Dendritic cell treated with granulocyte-macrophage colony-stimulating factor and Interleukin-4, amounts not matched to agents 40 ng/mL and 50 ng/mL, for 4 days (primary cell): ENCODE data around the gene DLGAP4.
"Not testable (repeated sequence)": the region's sequence is repeated elsewhere in the genome, so short reads cannot be mapped to it uniquely, and the experiment has no call there.

ENCODE experiments used
- H3K27ac Mint-ChIP-seq: one replicate; pipeline ENCODE4 v1.8.0; 2022; ENCODE audit warnings: mild to moderate bottlenecking, mixed read lengths
- H3K27me3 Mint-ChIP-seq: one replicate; pipeline ENCODE4 v1.8.0; 2022; ENCODE audit warnings: mild to moderate bottlenecking, mixed read lengths
- H3K36me3 Mint-ChIP-seq: one replicate; pipeline ENCODE4 v1.8.0; 2022; ENCODE audit warnings: low read depth, mixed read lengths
- H3K4me1 Mint-ChIP-seq: one replicate; pipeline ENCODE4 v1.8.0; 2022; ENCODE audit warnings: low read depth, mixed read lengths
- H3K4me3 Mint-ChIP-seq: one replicate; pipeline ENCODE4 v1.8.0; 2022; ENCODE audit warnings: mild to moderate bottlenecking, moderate library complexity, mixed read lengths
- H3K9me3 Mint-ChIP-seq: one replicate; pipeline ENCODE4 v1.8.0; 2022; ENCODE audit warnings: mixed read lengths
- intact Hi-C: fragments of 100-400 bp; cut with micrococcal nuclease; formaldehyde crosslinking; loops from one replicate; pipeline ENCODE4 v1.15.0; 2022

The DLGAP4 gene

DNA sequence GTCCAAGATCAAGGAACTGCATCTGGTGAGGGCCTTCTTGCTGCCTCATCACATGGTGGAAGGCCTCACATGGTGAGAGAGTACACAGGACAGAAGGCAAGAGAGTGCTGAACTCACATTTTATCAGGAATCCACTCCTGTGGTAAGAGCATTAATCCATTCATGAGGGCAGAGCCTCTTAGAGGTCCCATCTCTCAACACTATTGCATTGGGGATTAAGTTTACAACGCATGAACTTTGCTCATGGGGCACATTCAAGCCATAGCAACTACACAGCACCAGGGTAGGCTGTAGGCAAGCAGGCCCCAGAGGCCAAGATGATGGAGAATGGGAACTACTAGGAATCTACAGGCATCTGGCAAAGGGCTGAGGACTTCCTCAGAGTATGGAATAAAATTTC lies 257.2 kb downstream of the DLGAP4 start:
- Mint-ChIP-seq H3K4me3 (no peak overlapping the region), H3K27ac (no peak overlapping the region), H3K27me3 (no peaks in the 10 kb centered on the region), H3K36me3 (no peaks in the 10 kb centered on the region), H3K9me3 (no peaks in the 10 kb centered on the region), H3K4me1 (no peaks in the 10 kb centered on the region)
- intact Hi-C loops = no loop called here

DNA sequence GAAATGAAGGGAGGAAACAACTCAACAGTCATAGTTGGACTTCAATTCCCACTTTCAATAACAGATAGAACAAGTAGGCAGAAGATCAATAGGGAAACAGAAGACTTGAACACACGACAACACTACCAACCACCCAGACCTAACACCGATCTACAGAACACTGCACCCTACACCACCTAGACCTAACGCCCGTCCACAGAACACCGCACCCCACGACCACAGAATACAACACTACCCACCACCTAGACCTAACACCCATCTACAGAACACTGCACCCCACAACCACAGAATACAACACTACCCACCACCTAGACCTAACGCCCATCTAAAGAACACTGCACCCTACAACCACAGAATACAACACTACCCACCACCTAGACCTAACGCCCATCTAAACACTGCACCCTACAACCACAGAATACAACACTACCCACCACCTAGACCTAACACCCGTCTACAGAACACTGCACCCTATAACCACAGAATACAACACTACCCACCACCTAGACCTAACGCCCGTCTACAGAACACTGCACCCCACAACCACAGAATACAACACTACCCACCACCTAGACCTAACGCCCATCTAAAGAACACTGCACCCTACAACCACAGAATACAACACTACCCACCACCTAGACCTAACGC lies 258.1 kb downstream of the DLGAP4 start:
- H3K9me3 Mint-ChIP-seq, H3K27ac Mint-ChIP-seq, H3K4me3 Mint-ChIP-seq, intact Hi-C loops, H3K27me3 Mint-ChIP-seq, H3K36me3 Mint-ChIP-seq, H3K4me1 Mint-ChIP-seq: not testable (repeated sequence)

DNA sequence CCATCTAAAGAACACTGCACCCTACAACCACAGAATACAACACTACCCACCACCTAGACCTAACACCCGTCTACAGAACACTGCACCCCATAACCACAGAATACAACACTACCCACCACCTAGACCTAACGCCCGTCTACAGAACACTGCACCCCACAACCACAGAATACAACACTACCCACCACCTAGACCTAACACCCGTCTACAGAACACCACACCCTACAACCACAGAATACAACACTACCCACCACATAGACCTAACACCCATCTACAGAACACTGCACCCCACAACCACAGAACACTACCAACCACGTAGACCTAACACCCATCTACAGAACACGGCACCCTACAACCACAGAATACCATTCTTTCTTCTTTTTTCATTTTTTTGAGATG lies 258.6 kb downstream of the DLGAP4 start:
- H3K36me3 Mint-ChIP-seq, H3K27me3 Mint-ChIP-seq, H3K27ac Mint-ChIP-seq, H3K4me3 Mint-ChIP-seq, H3K9me3 Mint-ChIP-seq, H3K4me1 Mint-ChIP-seq, intact Hi-C loops: not testable (repeated sequence)

DNA sequence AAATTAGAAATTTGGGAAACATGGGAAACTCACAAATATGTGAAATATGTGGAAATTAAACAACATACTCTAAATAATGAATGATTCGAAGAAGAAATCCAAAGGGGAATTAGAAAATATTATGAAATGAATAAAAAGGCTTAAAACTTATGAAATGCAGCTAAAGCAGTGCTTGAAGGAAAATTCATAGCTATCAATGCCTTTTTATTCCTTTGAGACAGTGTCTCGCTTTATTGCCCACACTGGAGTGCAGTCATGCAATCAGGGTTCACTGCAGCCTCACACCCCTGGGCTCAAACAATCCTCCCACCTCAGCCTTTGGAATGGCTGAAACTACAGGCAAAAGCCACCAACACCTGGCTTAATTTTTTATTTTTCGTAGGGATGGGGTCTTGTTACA lies 259.4 kb downstream of the DLGAP4 start:
- H3K27me3 Mint-ChIP-seq = peaks cover 2% of the 10 kb centered on the region
- no peaks in the 10 kb centered on the region for H3K9me3 Mint-ChIP-seq
- H3K4me1 Mint-ChIP-seq = no peaks in the 10 kb centered on the region
- no peak overlapping the region for H3K4me3 Mint-ChIP-seq
- intact Hi-C loops = no loop called here
- H3K36me3 Mint-ChIP-seq = no peaks in the 10 kb centered on the region
- no peak overlapping the region for H3K27ac Mint-ChIP-seq

DNA sequence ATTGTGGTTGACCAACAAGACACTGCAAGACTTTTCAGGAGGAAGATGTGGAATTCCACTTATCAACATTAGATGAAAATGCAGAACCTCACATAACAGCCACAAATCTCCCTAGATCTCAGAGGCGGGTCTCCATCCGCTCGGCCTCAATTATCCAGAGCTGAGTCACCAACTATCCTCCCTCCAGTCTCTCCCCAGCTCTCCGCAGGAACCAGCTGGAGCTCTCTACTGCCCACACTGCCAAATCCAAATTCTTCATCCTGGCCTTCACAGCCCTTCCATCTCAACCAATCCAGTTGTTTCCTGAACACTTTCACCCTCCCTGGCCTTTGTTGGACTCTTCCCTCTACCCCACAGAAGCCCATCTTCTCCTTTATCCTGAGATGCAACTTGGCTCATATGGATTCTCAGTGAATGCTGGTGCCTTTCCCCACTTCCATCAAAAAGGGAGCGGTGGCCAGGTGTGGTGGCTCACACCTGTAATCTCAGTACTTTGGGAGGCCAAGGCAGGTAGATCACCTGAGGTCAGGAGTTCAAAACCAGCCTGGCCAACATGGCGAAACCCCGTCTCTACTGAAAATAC lies 263.8 kb downstream of the DLGAP4 start:
- no peak overlapping the region for H3K4me3 Mint-ChIP-seq
- no peaks in the 10 kb centered on the region for H3K9me3 Mint-ChIP-seq
- peaks cover 20% of the 10 kb centered on the region for H3K4me1 Mint-ChIP-seq
- intact Hi-C loops = loop anchor here (5.0 kb wide), 1 partner anchor 37 kb away; the partner anchor contains the start of gene RAB5IF
- H3K27ac Mint-ChIP-seq = no peak overlapping the region
- peaks cover 4% of the 10 kb centered on the region for H3K27me3 Mint-ChIP-seq
- peaks cover 6% of the 10 kb centered on the region for H3K36me3 Mint-ChIP-seq

DNA sequence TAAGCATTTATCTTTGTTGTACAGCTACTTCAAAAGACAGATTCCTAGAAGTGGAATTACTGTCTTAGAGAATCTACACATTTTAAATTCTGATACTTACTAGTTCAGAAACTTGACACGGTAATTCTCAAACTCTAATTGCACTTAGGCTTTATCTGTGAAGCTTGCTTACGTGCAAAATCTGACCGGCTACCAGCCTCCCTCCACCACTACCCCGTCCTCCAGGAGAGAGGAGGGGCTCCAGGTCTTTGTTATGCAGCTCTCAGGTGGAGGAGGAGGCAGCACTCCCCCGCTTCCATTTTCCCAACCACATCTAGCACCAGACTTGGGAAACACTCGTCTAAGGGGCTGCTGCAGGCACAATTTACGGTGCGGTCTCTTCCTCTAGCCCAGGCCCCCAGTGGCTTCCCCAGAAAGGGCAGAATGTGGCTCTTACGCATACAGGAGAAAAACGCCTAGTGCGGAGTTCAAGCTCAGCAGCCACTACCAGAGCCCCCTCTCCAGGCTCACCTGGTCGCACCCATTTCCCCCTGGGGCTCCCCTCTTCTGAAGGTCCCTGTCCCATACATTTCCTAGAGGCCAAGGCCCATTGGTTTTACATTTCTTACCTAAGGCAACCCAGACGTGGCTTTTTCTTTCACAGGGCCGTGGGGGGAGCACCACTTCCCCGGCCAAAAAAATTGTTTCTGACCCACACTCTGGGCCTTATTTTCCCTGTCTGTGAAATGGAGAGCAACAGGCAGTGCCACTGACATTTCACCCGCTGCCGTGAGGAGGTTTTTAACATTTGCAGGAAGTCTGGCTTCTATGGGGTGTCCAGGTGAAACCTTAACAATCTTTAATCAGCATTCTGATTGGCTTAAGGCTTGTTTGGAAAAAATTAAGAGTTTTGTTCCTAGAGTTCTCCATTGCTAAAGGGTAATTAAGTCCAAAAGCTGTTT lies 265.7 kb downstream of the DLGAP4 start:
- no peak overlapping the region for H3K4me3 Mint-ChIP-seq
- peaks cover 4% of the 10 kb centered on the region for H3K27me3 Mint-ChIP-seq
- peaks cover 6% of the 10 kb centered on the region for H3K36me3 Mint-ChIP-seq
- intact Hi-C loops = loop anchor here (5.0 kb wide), 1 partner anchor 35 kb away; the partner anchor contains the start of gene RAB5IF
- H3K9me3 Mint-ChIP-seq = no peaks in the 10 kb centered on the region
- peak overlapping the region; percentile 78 for H3K27ac Mint-ChIP-seq
- peaks cover 33% of the 10 kb centered on the region for H3K4me1 Mint-ChIP-seq

GRCh38 chr20:36572701-36573102 lies 266.6 kb downstream of the DLGAP4 start:
- Mint-ChIP-seq H3K27ac (peak overlapping the region; percentile 78), H3K4me1 (peaks cover 33% of the 10 kb centered on the region), H3K36me3 (peaks cover 6% of the 10 kb centered on the region), H3K9me3 (no peaks in the 10 kb centered on the region), H3K4me3 (peak overlapping the region; percentile 52), H3K27me3 (peaks cover 4% of the 10 kb centered on the region)
- intact Hi-C loops = loop anchor here (5.0 kb wide), 1 partner anchor 35 kb away; the partner anchor contains the start of gene RAB5IF

DNA sequence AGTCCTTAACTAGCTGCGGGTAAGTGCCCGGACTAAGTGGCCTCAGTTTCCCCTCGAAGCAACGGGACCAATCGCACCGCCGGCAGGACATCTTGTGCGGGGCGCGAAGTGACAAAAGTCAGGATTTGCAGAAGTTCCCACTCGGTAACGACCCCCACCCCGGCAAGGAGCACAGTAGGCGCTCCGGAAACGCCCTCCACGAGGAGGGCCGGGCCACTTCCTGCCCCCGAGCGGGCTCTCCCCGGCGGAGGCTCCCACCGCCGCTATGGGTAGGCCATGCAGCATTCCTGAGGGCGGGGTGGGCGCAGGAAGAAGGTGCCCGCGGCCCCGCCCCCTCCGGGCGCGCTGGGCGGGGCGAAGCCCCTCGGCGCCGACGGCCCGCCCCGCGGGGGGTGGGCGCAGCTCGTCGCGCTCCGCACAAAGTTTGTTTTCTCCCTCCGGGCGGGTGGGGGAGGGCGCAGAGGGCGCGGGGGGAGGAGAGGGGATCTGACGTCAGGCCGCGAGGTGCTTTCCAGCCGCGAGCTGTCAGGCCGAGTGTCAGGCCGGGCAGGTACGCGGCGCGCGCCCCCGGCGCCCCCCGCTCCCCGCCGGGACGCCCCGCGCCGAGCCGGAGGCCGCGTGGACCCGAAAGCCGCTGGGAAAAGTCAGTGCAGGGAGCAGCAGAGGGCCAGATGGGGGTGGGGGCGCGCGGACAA lies 267.1 kb downstream of the DLGAP4 start, which contains the start of gene TGIF2:
TGIF2 (plus strand) TSS at position 495 of the 695 bp plus-strand sequence. CDS start 5,178 bp downstream, outside the sequence.
- H3K36me3 Mint-ChIP-seq = peaks cover 6% of the 10 kb centered on the region
- H3K9me3 Mint-ChIP-seq = no peaks in the 10 kb centered on the region
- peak within 1 kb of the TSS; percentile 78 for H3K27ac Mint-ChIP-seq
- H3K4me3 Mint-ChIP-seq = peak within 1 kb of the TSS; percentile 83
- H3K4me1 Mint-ChIP-seq = peaks cover 33% of the 10 kb centered on the region
- intact Hi-C loops = loop anchor here (5.0 kb wide), 1 partner anchor 34 kb away; the partner anchor contains the start of gene RAB5IF
- peaks cover 4% of the 10 kb centered on the region for H3K27me3 Mint-ChIP-seq

DNA sequence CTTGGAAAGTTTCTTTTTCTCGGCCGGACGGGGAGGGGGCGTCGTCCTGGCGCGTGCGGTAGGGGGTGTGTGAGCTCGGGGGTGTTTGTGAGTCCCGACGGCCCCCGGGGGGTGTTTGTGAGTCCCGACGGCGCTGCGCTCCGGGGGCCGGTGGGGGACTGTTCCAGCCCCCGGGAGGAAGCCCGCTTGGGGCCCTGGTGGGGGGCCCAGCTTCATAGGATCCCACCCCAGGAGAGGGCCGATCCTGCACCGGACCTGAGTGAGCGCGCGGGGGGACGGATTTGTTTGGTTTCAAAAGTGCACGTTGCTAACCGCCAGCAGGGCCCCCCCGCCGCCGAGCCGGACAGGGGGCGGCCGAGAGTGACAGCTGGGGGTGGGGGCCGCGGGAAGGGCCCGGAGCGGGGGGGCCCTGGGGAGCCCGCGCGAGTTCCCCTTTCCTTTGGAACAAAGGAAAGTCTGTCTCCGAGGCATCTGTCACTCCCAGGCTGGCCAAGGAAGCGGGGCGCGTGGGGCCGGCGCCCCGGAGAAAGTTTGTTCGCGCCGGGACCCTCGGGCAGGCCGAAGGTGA lies 267.7 kb downstream of the DLGAP4 start:
- intact Hi-C loops = loop anchor here (2.0 to 5.0 kb wide), 2 partner anchors 21 to 33 kb away; partner anchors contain the start of gene RAB5IF
- Mint-ChIP-seq H3K4me3 (peak overlapping the region; percentile 78), H3K27me3 (peaks cover 4% of the 10 kb centered on the region), H3K9me3 (no peaks in the 10 kb centered on the region), H3K27ac (peak overlapping the region; percentile 70), H3K36me3 (peaks cover 12% of the 10 kb centered on the region), H3K4me1 (peaks cover 33% of the 10 kb centered on the region)

- H3K27ac Mint-ChIP-seq = peak overlapping the region; percentile 70
- H3K4me1 Mint-ChIP-seq = peaks cover 33% of the 10 kb centered on the region
- H3K4me3 Mint-ChIP-seq = peak overlapping the region; percentile 83
- peaks cover 4% of the 10 kb centered on the region for H3K27me3 Mint-ChIP-seq
- no peaks in the 10 kb centered on the region for H3K9me3 Mint-ChIP-seq
- H3K36me3 Mint-ChIP-seq = peaks cover 19% of the 10 kb centered on the region
- intact Hi-C loops = loop anchor here (2.0 to 5.0 kb wide), 2 partner anchors 20 to 33 kb away; partner anchors contain the start of gene RAB5IF
Observed at GRCh38 chr20:36574366-36575135, 268.4 kb downstream of the DLGAP4 start.

DNA sequence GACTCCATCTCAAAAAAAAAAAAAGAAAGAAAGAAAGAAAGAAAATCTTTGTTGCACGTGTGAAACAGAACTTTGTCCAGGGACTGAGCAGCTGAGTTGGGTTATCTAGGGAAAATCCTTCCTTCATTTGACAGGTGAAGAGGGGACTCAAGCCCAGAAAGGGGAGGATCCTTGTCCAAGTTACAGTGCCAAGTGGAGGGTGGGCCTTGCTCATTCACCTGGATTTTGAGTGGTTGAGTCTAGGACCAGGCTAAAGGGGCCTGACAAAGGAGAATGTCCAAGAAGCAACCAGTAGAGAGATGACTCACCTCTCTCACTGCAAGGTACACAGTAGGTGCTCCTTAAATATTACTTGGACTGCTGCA lies 269.9 kb downstream of the DLGAP4 start:
- H3K9me3 Mint-ChIP-seq = no peaks in the 10 kb centered on the region
- peaks cover 33% of the 10 kb centered on the region for H3K4me1 Mint-ChIP-seq
- peaks cover 34% of the 10 kb centered on the region for H3K36me3 Mint-ChIP-seq
- no peak overlapping the region for H3K4me3 Mint-ChIP-seq
- intact Hi-C loops = no loop called here
- peak overlapping the region; percentile 70 for H3K27ac Mint-ChIP-seq
- H3K27me3 Mint-ChIP-seq = no peaks in the 10 kb centered on the region
